Esophagus muscularis mucosa (tissue), 4 donors: ENCODE results near the gene KRT78. TPM values are rescaled to one million over a fixed set of nuclear protein-coding genes. Genes with fewer than 3 reads are reported as not detected.

ENCODE experiments used
- DNase-seq: peaks from one replicate; pipeline ENCODE4 v3.0.0-alpha.2; 2017; ENCODE audit errors: extremely low spot score
- H3K27ac ChIP-seq, 4 donors: fragments of 200-600 bp; sonication (generic); replicated peaks in 1 of 4; 1 replicate in 3 of 4; 2 replicates in 1 of 4; pipeline ENCODE4 v1.5.1; 2016 to 2019; ENCODE audit warnings: mild to moderate bottlenecking in 1 of 4
- H3K27me3 ChIP-seq, 4 donors: fragments of 200-600 bp; sonication (generic); one replicate each; pipeline versions ENCODE4 v1.5.1 to v1.6.0; 2016 to 2019
- H3K36me3 ChIP-seq, 4 donors: fragments of 200-600 bp; sonication (generic); one replicate each; pipeline ENCODE4 v1.5.1; 2016 to 2019
- H3K4me1 ChIP-seq, 4 donors: fragments of 200-600 bp; sonication (generic); one replicate each; pipeline ENCODE4 v1.5.1; 2016 to 2019
- H3K4me3 ChIP-seq, 4 donors: fragments of 200-600 bp; sonication (generic); 1 replicate in 2 of 4; 2 replicates in 2 of 4; pipeline ENCODE4 v1.5.1; 2016 to 2019; ENCODE audit warnings: mild to moderate bottlenecking in 4 of 4, moderate library complexity in 1 of 4
- H3K9me3 ChIP-seq, 4 donors: fragments of 200-600 bp; sonication (generic); 1 replicate in 3 of 4; 2 replicates in 1 of 4; pipeline ENCODE4 v1.5.1; 2016 to 2019
- CTCF ChIP-seq, 3 experiments: fragments of 200-600 bp in 2 of 3; fragments of 450-650 bp in 1 of 3; sonication (generic) in 2 of 3; IDR thresholded peaks; one replicate each; pipeline ENCODE4 v1.5.1; 2017 to 2019; ENCODE audit warnings: antibody characterized with exemption in 3 of 3, mild to moderate bottlenecking in 2 of 3, moderate library complexity in 1 of 3
- EP300 ChIP-seq: sonication (generic); formaldehyde crosslinking; IDR thresholded peaks from one replicate; pipeline ENCODE4 v1.6.1; 2017; ENCODE audit warnings: antibody characterized with exemption
- POLR2A ChIP-seq: fragments of 450-650 bp; IDR thresholded peaks from one replicate; pipeline ENCODE4 v1.6.1; 2017; ENCODE audit warnings: antibody characterized with exemption, moderate library complexity, mild to moderate bottlenecking, low read depth
- POLR2AphosphoS5 ChIP-seq, 2 donors: sonication (generic); formaldehyde crosslinking; IDR thresholded peaks; one replicate each; pipeline ENCODE4 v1.6.1; 2017; ENCODE audit warnings: antibody characterized with exemption in 2 of 2
- WGBS: methylation state at CpG from one replicate; pipeline ENCODE4 v1.1.5; 2018; 5-methylcytosine and 5-hydroxymethylcytosine counted together
- intact Hi-C: fragments of 100-400 bp; cut with DNase I; formaldehyde crosslinking; loops from one replicate; pipeline ENCODE4 v1.15.1; 2023
- total RNA-seq, 4 donors: library from RNA; depleted of rRNA; stranded (reverse); fragments of >200 nt; gene quantifications; one replicate each; pipeline versions ENCODE4 v1.1.0 to v1.2.1, GENCODE V29; 2016

Gene KRT78
- total RNA-seq, 4 donors from 2014 or later = 0.33 to 2.1 (median 0.75) TPM; not detected in 1

- WGBS = 80% methylated on average over 8 of the region's 16 CpGs
- H3K4me3 ChIP-seq = no peak overlapping the region
- H3K36me3 ChIP-seq = no peaks in the 10 kb centered on the region
- no peak overlapping the region for H3K27ac ChIP-seq
- intact Hi-C loops = no loop called here
- H3K4me1 ChIP-seq = peaks cover 0 to 8% (median 4%) of the 10 kb centered on the region in 4 donors
- H3K9me3 ChIP-seq = no peaks in the 10 kb centered on the region
- TF ChIP-seq POLR2A = no peak
- no peak for TF ChIP-seq EP300
- TF ChIP-seq POLR2AphosphoS5 (IDR thresholded peaks at IDR 0.05) = no peak
- no peak for TF ChIP-seq CTCF (IDR thresholded peaks at IDR 0.05)
- DNase-seq = no peak
- peaks cover 0 to 20% (median 0%) of the 10 kb centered on the region in 4 donors for H3K27me3 ChIP-seq
These were observed 25.9 kb downstream of the KRT78 start for GRCh38 chr12:52822771-52823510.

GRCh38 chr12:52821826-52822660, 26.8 kb downstream of the KRT78 start:
- Histone ChIP-seq H3K4me3 (no peak overlapping the region), H3K9me3 (no peaks in the 10 kb centered on the region), H3K27me3 (peaks cover 0 to 23% (median 0%) of the 10 kb centered on the region in 4 donors), H3K4me1 (peaks cover 0 to 8% (median 4%) of the 10 kb centered on the region in 4 donors), H3K27ac (no peak overlapping the region), H3K36me3 (no peaks in the 10 kb centered on the region)
- intact Hi-C loops = no loop called here
- no peak for DNase-seq
- 74% methylated on average over 7 of the region's 10 CpGs for WGBS
- no peak for TF ChIP-seq POLR2A
- TF ChIP-seq CTCF (IDR thresholded peaks at IDR 0.05) = no peak
- no peak for TF ChIP-seq POLR2AphosphoS5 (IDR thresholded peaks at IDR 0.05)
- TF ChIP-seq EP300 = no peak

DNA sequence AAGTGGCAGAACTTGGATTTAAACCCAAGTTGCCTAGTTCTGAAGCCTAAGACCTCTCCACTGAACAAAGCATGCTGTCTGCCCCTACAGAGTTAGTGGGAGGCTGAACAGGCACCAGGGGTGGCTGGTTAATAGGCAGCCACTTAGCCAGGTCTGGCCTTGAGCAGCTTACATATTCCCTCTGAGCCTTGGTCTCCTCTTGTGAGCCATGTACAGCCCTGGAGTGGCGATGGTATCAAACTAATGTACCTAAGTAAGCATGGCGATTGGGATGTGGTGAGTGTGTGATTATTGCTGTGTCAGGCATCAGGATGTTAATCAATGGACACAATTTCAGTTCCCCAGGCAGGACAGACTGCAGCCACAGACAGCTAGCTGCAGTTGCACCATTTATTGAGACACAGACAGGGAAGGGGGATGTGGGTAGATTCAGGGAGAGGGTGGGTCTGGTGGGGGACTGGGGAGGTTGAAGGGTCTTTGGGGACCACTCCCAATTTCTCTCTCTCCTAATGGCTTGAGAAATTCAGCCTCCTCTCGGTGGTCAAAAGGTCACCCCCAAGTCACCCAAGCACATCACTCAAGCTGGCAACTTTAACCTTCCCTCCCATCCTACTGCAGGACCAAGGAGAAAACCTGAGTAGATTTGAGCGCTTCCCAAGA, 27.6 kb downstream of the KRT78 start:
- WGBS = 70% methylated on average over 4 of the region's 4 CpGs
- DNase-seq = no peak

DNA sequence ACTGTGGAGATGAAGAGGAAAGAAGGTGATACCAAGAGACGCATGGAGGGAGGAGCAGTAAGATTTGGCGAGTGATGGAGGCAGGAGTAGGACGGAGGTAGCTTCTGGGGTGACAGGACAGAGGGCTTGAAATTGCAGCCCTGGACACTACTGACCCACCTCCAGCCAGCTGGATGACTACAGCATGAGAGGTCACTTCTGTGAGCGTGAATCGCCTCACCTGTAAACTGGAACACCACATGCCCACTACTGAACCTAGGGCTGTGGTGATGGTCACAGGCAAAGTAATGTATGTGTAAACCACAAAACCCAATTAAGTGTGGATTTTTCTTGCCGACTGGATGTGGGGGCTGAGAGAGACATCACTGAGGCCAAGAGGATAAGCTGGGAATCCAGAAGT, 28.3 kb downstream of the KRT78 start:
- Histone ChIP-seq H3K27me3 (peaks cover 0 to 24% (median 0%) of the 10 kb centered on the region in 4 donors), H3K4me3 (no peak overlapping the region), H3K36me3 (no peaks in the 10 kb centered on the region), H3K27ac (no peak overlapping the region), H3K9me3 (no peaks in the 10 kb centered on the region), H3K4me1 (peaks cover 0 to 8% (median 4%) of the 10 kb centered on the region in 4 donors)
- WGBS = 91% methylated on average over 6 of the region's 6 CpGs
- no peak for DNase-seq
- intact Hi-C loops = no loop called here
- no peak for TF ChIP-seq POLR2A
- TF ChIP-seq EP300 = no peak
- TF ChIP-seq CTCF (IDR thresholded peaks at IDR 0.05) = no peak
- TF ChIP-seq POLR2AphosphoS5 (IDR thresholded peaks at IDR 0.05) = no peak

More for the DNA sequence above, 27.6 kb downstream of the KRT78 start:
- Histone ChIP-seq H3K27ac (no peak overlapping the region), H3K4me3 (no peak overlapping the region), H3K4me1 (peaks cover 0 to 8% (median 4%) of the 10 kb centered on the region in 4 donors), H3K9me3 (no peaks in the 10 kb centered on the region), H3K36me3 (no peaks in the 10 kb centered on the region), H3K27me3 (peaks cover 0 to 24% (median 0%) of the 10 kb centered on the region in 4 donors)
- no peak for TF ChIP-seq POLR2AphosphoS5 (IDR thresholded peaks at IDR 0.05)
- intact Hi-C loops = no loop called here
